Activated CD8-positive, alpha-beta T cell treated with anti-CD3 and anti-CD28 coated beads, Interleukin-2, amount 10 ng/mL, durations not matched to agents 7 days and 5 days (primary cell): ENCODE measurements around the gene GPR68. TPM values are rescaled to one million over a fixed set of nuclear protein-coding genes. Genes with fewer than 3 reads are reported as not detected.
"Not testable (repeated sequence)": the region's sequence is repeated elsewhere in the genome, so short reads cannot be mapped to it uniquely, and the experiment has no call there.

Experiments
- ATAC-seq: fragments of 150-1000 bp; cut with Tn5 transposase; one replicate; pipeline ENCODE4 v1.10.0; 2021; ENCODE audit warnings: moderate library complexity
- CTCF ChIA-PET: fragments of 350-600 bp; sonication (Branson Sonifier 250); formaldehyde crosslinking; loops from one replicate; lab custom pipeline; 2021; ENCODE audit warnings: antibody characterized with exemption; lab: Charles Lee
- POLR2A ChIA-PET: fragments of 350-600 bp; sonication (Branson Sonifier 250); formaldehyde crosslinking; loops from one replicate; lab custom pipeline; 2021; ENCODE audit warnings: antibody characterized with exemption; lab: Charles Lee
- DNase-seq: peaks from one replicate; pipeline ENCODE4 v3.0.0-alpha.2; 2020
- H3K27ac Mint-ChIP-seq: one replicate; pipeline ENCODE4 v1.8.0; 2021; ENCODE audit warnings: mild to moderate bottlenecking, mixed read lengths
- H3K27me3 Mint-ChIP-seq: one replicate; pipeline ENCODE4 v1.8.0; 2021; ENCODE audit warnings: low read depth, mixed read lengths
- H3K36me3 Mint-ChIP-seq: one replicate; pipeline ENCODE4 v1.8.0; 2021; ENCODE audit warnings: low read depth, mixed read lengths
- H3K4me1 Mint-ChIP-seq: one replicate; pipeline ENCODE4 v1.8.0; 2021; ENCODE audit warnings: low read depth, mixed read lengths
- H3K4me3 Mint-ChIP-seq: one replicate; pipeline ENCODE4 v1.8.0; 2021; ENCODE audit warnings: mild to moderate bottlenecking, mixed read lengths
- H3K9me3 Mint-ChIP-seq: one replicate; pipeline ENCODE4 v1.8.0; 2022; ENCODE audit warnings: mixed read lengths; ENCODE audit not compliant: insufficient read depth
- total RNA-seq, 2 experiments: library from RNA; stranded (reverse); gene quantifications; one replicate each; pipeline ENCODE4 v1.2.3, GENCODE V29; 2021

GPR68 gene
- total RNA-seq, 2 experiments from 2014 or later: 44.6 to 45.3 TPM

GRCh38 chr14:91273273-91273884 is 28.9 kb upstream of the GPR68 start:
- no peak overlapping the region for H3K4me3 Mint-ChIP-seq
- ChIA-PET POLR2A (no interaction called here), CTCF (no interaction called here)
- no peaks in the 10 kb centered on the region for H3K9me3 Mint-ChIP-seq
- peaks cover 67% of the 10 kb centered on the region for H3K36me3 Mint-ChIP-seq
- ATAC-seq (no peak), DNase-seq (no peak)
- no peak overlapping the region for H3K27ac Mint-ChIP-seq
- peaks cover 16% of the 10 kb centered on the region for H3K4me1 Mint-ChIP-seq
- H3K27me3 Mint-ChIP-seq: no peaks in the 10 kb centered on the region

DNA sequence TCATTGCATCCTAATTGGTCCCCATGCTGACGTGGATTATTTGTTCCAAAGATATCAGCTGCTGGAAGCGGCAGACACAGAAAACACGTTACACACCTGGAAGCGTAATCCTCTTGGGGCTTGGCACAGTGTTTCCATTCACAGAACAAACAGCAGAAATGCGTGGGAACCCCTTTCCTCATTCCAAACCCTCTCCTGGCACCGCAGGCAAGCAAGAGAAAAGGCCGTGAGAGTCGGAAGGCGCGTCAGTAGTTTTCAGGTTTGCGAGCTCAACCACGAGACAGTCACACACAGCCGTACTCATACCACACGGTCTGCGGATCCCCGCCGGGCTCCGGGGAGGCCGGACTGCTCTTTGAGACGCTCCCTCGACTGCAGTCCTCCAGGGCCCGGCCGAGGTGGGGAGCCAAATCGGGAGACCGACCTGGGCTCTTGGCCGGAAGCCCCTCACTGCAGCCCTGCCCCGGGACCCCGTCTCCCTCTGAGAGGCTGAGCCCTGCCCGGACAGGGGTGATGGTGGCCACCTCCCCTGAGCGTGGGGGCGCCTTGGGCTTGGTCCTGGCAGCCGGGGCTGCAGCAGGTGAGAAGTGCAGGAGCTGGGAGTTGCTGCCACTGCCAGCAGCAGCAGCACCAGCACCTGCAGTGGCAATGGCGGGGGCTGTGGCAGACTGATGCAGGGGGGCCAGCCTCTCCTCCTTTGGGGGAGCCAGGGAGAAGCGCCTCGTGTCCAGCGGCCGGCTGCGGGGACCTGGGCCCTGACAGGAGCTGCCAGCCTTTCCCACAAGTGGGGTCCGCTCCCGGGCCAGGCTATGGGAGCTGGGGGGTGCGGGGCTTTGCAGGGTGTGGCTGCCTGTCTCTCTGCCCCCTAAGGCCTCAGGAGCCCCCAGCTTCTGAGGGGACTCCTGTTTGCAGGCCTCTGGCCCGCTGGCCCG is 28.1 kb upstream of the GPR68 start:
- peak overlapping the region; percentile 52 for H3K27ac Mint-ChIP-seq
- H3K36me3 Mint-ChIP-seq: peaks cover 70% of the 10 kb centered on the region
- ChIA-PET POLR2A (no interaction called here), CTCF (interaction anchor here (1.0 kb wide), 1 partner anchor 12 kb away, joined by 3 read pairs; no protein-coding TSS in a partner anchor)
- no peaks in the 10 kb centered on the region for H3K9me3 Mint-ChIP-seq
- ATAC-seq (no peak), DNase-seq (no peak)
- no peaks in the 10 kb centered on the region for H3K27me3 Mint-ChIP-seq
- no peak overlapping the region for H3K4me3 Mint-ChIP-seq
- H3K4me1 Mint-ChIP-seq: peaks cover 20% of the 10 kb centered on the region

DNA sequence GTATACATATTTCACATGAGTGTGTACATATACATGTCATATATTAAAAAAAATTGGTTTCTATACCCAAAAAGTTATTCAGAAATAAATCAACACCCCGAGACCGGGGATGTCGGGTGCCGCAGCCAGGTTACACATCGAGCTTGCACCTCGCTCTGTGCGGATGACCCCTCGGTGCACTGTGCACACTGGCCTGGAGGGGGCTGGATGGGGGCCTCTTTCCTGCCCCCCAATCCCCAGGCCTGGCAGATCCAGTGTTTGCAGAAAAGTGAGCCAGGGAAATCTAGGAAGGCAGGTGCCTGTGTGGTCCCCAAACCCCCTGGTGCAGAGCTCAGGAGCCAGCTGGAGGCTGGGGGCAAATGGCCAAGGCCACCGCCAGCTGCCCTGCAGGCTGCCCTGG is 27.1 kb upstream of the GPR68 start:
- no peaks in the 10 kb centered on the region for H3K9me3 Mint-ChIP-seq
- no peak overlapping the region for H3K27ac Mint-ChIP-seq
- ChIA-PET CTCF (no interaction called here), POLR2A (no interaction called here)
- H3K4me1 Mint-ChIP-seq: peaks cover 22% of the 10 kb centered on the region
- H3K36me3 Mint-ChIP-seq: peaks cover 69% of the 10 kb centered on the region
- H3K4me3 Mint-ChIP-seq: no peak overlapping the region
- ATAC-seq (no peak), DNase-seq (no peak)
- H3K27me3 Mint-ChIP-seq: no peaks in the 10 kb centered on the region

DNA sequence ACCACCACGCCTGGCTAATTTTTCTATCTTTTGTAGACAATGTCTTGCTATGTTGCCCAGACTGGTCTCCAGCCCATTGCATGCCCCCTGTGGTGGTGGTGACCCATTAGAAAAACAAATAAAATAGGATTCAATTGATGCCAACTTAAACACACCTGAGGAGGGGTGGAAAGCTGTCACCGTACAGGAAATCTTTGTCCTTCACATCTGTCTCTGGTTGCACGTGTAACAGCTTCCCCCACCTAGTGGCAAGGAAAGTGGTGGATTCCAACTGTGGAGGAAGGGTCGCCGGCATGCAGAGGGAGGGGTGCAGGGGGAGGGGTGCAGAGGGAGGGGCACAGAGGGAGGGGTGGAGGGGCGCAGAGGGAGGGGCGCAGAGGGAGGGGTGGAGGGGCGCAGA is 26.1 kb upstream of the GPR68 start:
- Mint-ChIP-seq H3K4me1 (peaks cover 20% of the 10 kb centered on the region), H3K4me3 (no peak overlapping the region), H3K27me3 (no peaks in the 10 kb centered on the region), H3K27ac (no peak overlapping the region), H3K9me3 (no peaks in the 10 kb centered on the region), H3K36me3 (peaks cover 63% of the 10 kb centered on the region)
- ATAC-seq (no peak), DNase-seq (no peak)
- ChIA-PET CTCF (no interaction called here), POLR2A (no interaction called here)

DNA sequence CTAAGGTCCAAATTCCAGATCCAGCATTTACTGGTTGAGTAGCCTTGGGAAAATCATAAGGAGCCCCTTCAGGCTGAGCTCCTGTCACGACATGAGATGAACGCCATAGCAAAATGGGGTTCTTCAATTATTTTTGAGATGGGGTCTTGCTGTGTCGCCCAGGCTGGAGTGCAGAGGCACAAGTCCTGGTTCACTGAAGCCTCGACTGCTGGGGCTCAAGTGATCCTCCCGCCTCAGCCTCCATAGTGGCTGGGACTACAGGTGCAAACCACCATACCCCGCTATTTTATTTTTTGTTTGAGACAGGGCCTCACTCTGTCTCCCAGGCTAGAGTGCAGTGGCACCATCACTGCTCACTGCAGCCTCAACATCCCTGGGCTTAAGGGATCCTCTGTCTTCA is 25.7 kb upstream of the GPR68 start:
- Mint-ChIP-seq H3K9me3 (no peaks in the 10 kb centered on the region), H3K36me3 (peaks cover 62% of the 10 kb centered on the region), H3K4me1 (peaks cover 24% of the 10 kb centered on the region), H3K27ac (no peak overlapping the region), H3K4me3 (no peak overlapping the region), H3K27me3 (no peaks in the 10 kb centered on the region)
- no peak for DNase-seq
- no peak for ATAC-seq
- CTCF ChIA-PET: no interaction called here
- POLR2A ChIA-PET: no interaction called here

DNA sequence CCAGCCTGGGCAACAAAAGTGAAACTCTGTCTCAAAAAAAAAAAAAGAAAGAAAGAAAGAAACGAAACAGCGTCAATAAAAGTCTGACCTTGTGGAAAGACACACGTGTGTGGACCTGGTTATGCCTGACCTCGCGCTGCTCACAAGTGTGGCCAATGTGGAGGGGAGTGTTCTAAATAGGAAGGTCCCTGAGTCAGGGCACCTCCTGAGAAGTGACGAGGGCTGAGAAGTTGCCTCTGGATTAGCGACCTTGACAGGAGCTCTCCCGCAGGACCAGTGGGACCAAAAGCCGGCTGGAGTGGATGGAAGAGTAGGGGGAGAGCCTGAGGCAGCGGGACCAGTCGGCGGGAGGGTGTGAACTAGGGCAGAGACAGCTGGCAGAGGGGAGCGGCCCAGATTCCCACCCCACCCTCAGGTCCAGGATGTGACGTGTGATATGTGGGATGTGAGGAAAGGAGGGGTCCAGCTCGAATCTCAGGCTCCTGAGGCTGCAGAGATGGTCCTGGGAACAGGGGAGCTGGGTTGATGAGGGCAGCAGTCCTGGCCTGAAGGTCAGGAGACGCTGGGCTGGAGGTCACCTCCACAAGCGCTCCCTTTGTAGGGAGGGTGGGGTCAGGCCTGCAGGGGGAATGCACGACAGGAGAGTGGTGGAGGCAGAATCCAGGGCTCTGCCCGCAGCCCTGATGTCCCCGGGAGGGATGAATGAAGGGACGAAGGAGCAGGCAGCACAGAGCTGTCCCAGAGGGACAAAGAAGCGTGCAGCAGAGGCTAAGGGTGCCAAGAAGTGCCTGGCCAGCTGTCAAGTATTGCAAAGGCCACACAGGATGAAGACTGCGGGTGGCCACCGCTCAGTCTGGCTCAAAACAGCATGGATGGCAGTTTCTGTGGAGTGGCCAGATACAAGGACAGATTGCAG is 24.8 kb upstream of the GPR68 start:
- POLR2A ChIA-PET: interaction anchor here (0.8 to 2.1 kb wide), 2 partner anchors 9 to 27 kb away, joined by 3 to 9 read pairs; no protein-coding TSS in a partner anchor
- H3K27ac Mint-ChIP-seq: peak overlapping the region; percentile 11

GRCh38 chr14:91267965-91268437 is 23.5 kb upstream of the GPR68 start:
- ATAC-seq (no peak), DNase-seq (no peak)
- Mint-ChIP-seq H3K36me3 (peaks cover 51% of the 10 kb centered on the region), H3K9me3 (no peaks in the 10 kb centered on the region), H3K27me3 (no peaks in the 10 kb centered on the region), H3K4me1 (peaks cover 41% of the 10 kb centered on the region), H3K27ac (peak overlapping the region; percentile 7), H3K4me3 (no peak overlapping the region)
- CTCF ChIA-PET: interaction anchor here (1.9 kb wide), 1 partner anchor 91 kb away, joined by 8 read pairs; no protein-coding TSS in a partner anchor
- POLR2A ChIA-PET: interaction anchor here (2.1 kb wide), 1 partner anchor 26 kb away, joined by 9 read pairs; no protein-coding TSS in a partner anchor

More for the DNA sequence above, 24.8 kb upstream of the GPR68 start:
- CTCF ChIA-PET: no interaction called here
- Mint-ChIP-seq H3K9me3 (no peaks in the 10 kb centered on the region), H3K27me3 (no peaks in the 10 kb centered on the region), H3K36me3 (peaks cover 53% of the 10 kb centered on the region), H3K4me3 (no peak overlapping the region), H3K4me1 (peaks cover 29% of the 10 kb centered on the region)
- DNase-seq (no peak), ATAC-seq (no peak)

GRCh38 chr14:91266276-91266675 is 21.8 kb upstream of the GPR68 start:
- H3K4me3 Mint-ChIP-seq, ATAC-seq, DNase-seq, H3K27ac Mint-ChIP-seq, H3K27me3 Mint-ChIP-seq, H3K9me3 Mint-ChIP-seq: not testable (repeated sequence)
- Mint-ChIP-seq H3K36me3 (peaks cover 43% of the 10 kb centered on the region), H3K4me1 (peaks cover 57% of the 10 kb centered on the region)
- ChIA-PET CTCF (interaction anchor here (1.9 kb wide), 1 partner anchor 89 kb away, joined by 8 read pairs; no protein-coding TSS in a partner anchor), POLR2A (interaction anchor here (0.8 kb wide), 1 partner anchor 19 kb away, joined by 3 read pairs; no protein-coding TSS in a partner anchor)

DNA sequence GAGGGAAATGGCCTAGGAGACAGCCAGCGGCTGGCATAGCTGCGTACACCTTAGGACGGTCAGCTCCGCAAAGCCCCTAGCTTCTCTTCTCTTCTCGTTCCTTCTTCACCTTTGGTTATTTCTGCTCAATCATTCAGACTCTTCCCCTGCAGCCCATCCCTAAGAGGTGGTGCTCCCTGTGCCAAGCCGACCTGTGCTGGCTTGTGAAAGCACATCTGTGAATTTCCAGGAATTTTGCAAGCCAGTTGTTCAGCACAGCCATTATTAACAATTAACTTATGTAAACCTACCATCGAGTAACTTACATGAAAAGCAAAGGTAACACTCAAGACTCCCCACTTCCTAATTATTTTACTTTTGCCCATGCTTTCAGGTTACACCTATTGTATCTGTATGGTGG is 20.9 kb upstream of the GPR68 start:
- no peak for DNase-seq
- peak overlapping the region; percentile 46 for H3K4me3 Mint-ChIP-seq
- ChIA-PET CTCF (interaction anchor here (1.0 to 1.3 kb wide), 2 partner anchors 87 to 88 kb away, joined by 3 to 6 read pairs; no protein-coding TSS in a partner anchor), POLR2A (interaction anchor here (0.6 to 16.7 kb wide), 3 partner anchors 22 to 36 kb away, joined by 3 to 290 read pairs (median 4); partner anchors contain the start of gene GPR68)
- H3K27me3 Mint-ChIP-seq: no peaks in the 10 kb centered on the region
- no peaks in the 10 kb centered on the region for H3K9me3 Mint-ChIP-seq
- ATAC-seq: no peak
- H3K27ac Mint-ChIP-seq: peak overlapping the region; percentile 56
- H3K4me1 Mint-ChIP-seq: peaks cover 62% of the 10 kb centered on the region
- H3K36me3 Mint-ChIP-seq: peaks cover 45% of the 10 kb centered on the region

DNA sequence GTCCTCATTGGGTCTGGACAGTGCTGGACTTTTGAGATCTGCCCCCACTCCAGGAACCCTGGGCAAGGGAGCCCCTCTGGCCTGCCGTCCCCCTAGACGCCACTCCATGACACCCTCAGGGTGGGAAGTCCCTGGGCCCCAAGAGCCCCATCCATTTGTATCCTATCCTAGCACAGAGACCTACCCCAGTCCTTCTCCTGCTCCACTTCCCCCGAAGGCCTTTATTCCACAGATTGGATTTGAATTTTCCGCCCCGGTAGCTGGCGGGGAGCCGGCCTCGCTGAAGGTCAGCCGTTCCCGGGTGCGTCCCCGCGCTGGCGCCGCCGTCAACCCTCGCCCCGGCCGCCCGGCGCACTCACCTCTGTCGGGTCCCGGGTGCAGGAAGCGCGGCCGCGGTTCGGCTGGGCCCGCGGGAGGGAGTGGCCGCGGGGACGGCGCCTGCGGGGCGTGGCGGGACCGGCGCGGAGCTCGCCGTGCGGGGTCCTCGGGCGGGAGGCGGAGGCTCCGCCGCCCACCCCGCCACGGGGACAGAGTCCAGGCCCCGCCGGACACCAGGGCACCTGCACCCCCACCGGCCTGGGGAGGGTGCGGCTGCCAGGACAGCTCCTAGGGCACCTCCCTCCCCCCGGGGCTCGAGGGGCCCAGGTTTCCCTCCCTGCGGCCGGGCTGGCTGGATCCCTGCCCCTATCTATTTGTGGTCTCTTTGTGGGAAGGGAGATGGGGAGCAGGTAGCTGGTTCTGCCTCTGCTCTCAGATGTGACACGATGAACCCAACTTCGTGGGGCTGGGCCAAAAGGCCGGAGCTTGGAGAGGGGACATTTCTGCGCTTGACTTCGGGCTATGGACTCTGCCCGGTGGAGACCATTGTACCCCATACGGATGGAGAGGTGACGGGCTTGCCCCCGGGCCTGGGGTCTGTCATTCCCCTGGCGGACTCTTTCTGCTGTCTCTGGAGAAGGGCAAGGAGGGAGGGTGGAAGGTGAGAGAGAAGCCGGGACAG is 19.9 kb upstream of the GPR68 start:
- Mint-ChIP-seq H3K27ac (peak overlapping the region; percentile 81), H3K36me3 (peaks cover 41% of the 10 kb centered on the region), H3K4me3 (peak overlapping the region; percentile 74), H3K27me3 (no peaks in the 10 kb centered on the region), H3K9me3 (no peaks in the 10 kb centered on the region), H3K4me1 (peaks cover 70% of the 10 kb centered on the region)
- CTCF ChIA-PET: interaction anchor here (0.7 to 1.3 kb wide), 3 partner anchors 21 to 87 kb away, joined by 3 to 6 read pairs (median 3); no protein-coding TSS in a partner anchor
- POLR2A ChIA-PET: interaction anchor here (0.6 to 16.7 kb wide), 5 partner anchors 9 to 49 kb away, joined by 3 to 290 read pairs (median 4); partner anchors contain the start of gene GPR68
- peak; percentile 51 for ATAC-seq
- peak; percentile 45 for DNase-seq
